Measurements from ENCODE around the gene ACYP1. TPM values are rescaled to one million over a fixed set of nuclear protein-coding genes. Genes with fewer than 3 reads are reported as not detected.

The ACYP1 gene
- total and polyA plus RNA-seq, 9 of the 15 experiments (the other 6 are each of a cell fraction or from before 2014, with no cell fraction given) = 19.9 to 113 (median 52.3) TPM

DNA sequence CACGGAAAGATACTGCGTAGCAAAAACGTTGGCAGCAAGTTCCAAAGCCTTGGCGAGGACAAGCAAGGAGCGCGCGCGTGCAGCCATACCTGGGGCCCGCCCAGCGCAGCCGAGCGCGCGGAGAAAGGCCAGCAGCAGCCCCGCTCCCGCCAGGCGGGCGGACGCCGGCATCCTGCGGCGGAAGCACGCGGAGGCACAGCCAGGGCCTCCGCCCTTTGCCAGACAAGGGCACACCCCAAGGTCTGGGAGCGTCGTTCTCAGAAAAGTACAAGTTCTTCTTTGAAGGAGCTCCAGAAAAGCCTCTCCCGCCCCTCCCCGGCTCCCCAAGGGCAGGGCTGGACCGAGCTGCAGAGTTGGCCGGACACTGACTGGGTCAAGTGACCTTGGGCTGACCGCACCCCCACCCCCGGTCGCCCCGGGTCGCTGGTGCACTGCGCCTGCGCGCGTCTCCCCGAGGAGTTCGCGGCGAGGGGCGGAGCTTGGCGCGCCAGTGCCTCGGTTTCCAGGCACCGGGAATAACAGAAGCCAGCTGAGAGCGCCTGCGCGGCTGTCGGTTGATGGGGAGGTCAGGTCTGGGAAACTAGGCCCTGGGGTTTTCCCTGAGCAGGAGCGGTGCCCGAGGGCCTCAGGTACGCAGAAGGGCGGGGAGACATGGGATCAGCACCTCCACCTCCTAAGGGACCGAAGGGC is 5.4 kb upstream of the ACYP1 start, which contains the start of gene ZC2HC1C (continued):
- TF ChIP-seq ILK (tag; IDR thresholded peaks at IDR 0.05; ENCODE audit: borderline replicate concordance, low read depth) (no peak), ERF (CRISPR knock-in tag; IDR thresholded peaks at IDR 0.05) (no peak), SMC3 (conservative IDR thresholded peaks at IDR 0.05; ENCODE audit: insufficient read depth, low read depth, low read length) (no peak), ZNF431 (CRISPR knock-in tag; IDR thresholded peaks at IDR 0.05) (peak; percentile 54; the same call in 1 of the 2 replicates), FUS (optimal IDR thresholded peaks at IDR 0.05; ENCODE audit: low read depth, low read length) (no peak), CC2D1A (IDR thresholded peaks at IDR 0.05) (no peak; the same call in 1 of the 2 replicates), FOXA1 (IDR thresholded peaks at IDR 0.05; ENCODE audit: borderline replicate concordance) (no peak), ZNF23 (CRISPR knock-in tag; IDR thresholded peaks at IDR 0.05) (no peak), SREBF2 (CRISPR knock-in tag; IDR thresholded peaks at IDR 0.05) (no peak), DPF2 (IDR thresholded peaks at IDR 0.05) (no peak; the same call in 1 of the 2 replicates), ARHGAP35 (IDR thresholded peaks at IDR 0.05; ENCODE audit: partially characterized antibody) (no peak), DIDO1 (tag; IDR thresholded peaks at IDR 0.05; ENCODE audit: low read depth) (no peak), CBX1 (IDR thresholded peaks at IDR 0.05; ENCODE audit: low read depth) (peak; percentile 66; the same call in 1 of the 2 replicates), BMI1 (IDR thresholded peaks at IDR 0.05; ENCODE audit: low read length) (no peak), ILF3 (IDR thresholded peaks at IDR 0.05; ENCODE audit: borderline replicate concordance) (no peak), BRCA1 (IDR thresholded peaks at IDR 0.05) (no peak), BRCA1 (CRISPR knock-in tag; IDR thresholded peaks at IDR 0.05) (no peak), MEIS2 (IDR thresholded peaks at IDR 0.05; ENCODE audit: partially characterized antibody) (peak; percentile 84), MTA3 (IDR thresholded peaks at IDR 0.05; ENCODE audit: borderline replicate concordance) (peak; percentile 54; the same call in 1 of the 2 replicates), NR2C1 (IDR thresholded peaks at IDR 0.05) (peak; percentile 85), NR2C1 (tag; IDR thresholded peaks at IDR 0.05) (peak; percentile 87), SIN3B (IDR thresholded peaks at IDR 0.05; ENCODE audit: low read depth) (no peak), MYC (IDR thresholded peaks at IDR 0.05; ENCODE audit: low read depth, low read length) (peak; percentile 97), MYC (CRISPR knock-in tag; IDR thresholded peaks at IDR 0.05; ENCODE audit: borderline replicate concordance, low read depth) (no peak), NFATC3 (IDR thresholded peaks at IDR 0.05) (no peak), MTA1 (IDR thresholded peaks at IDR 0.05; ENCODE audit: borderline replicate concordance) (0 out of 2 replicates have a peak, but pooled peaks have one; percentile 19), HNRNPUL1 (IDR thresholded peaks at IDR 0.05; ENCODE audit: low read length) (no peak)
- TF ChIP-seq, protein P1, sequence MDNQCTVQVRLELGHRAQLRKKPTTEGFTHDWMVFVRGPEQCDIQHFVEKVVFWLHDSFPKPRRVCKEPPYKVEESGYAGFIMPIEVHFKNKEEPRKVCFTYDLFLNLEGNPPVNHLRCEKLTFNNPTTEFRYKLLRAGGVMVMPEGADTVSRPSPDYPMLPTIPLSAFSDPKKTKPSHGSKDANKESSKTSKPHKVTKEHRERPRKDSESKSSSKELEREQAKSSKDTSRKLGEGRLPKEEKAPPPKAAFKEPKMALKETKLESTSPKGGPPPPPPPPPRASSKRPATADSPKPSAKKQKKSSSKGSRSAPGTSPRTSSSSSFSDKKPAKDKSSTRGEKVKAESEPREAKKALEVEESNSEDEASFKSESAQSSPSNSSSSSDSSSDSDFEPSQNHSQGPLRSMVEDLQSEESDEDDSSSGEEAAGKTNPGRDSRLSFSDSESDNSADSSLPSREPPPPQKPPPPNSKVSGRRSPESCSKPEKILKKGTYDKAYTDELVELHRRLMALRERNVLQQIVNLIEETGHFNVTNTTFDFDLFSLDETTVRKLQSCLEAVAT (IDR thresholded peaks at IDR 0.05) = no peak
- TF ChIP-seq, protein P2, sequence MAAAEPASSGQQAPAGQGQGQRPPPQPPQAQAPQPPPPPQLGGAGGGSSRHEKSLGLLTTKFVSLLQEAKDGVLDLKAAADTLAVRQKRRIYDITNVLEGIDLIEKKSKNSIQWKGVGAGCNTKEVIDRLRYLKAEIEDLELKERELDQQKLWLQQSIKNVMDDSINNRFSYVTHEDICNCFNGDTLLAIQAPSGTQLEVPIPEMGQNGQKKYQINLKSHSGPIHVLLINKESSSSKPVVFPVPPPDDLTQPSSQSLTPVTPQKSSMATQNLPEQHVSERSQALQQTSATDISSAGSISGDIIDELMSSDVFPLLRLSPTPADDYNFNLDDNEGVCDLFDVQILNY (CRISPR knock-in tag; IDR thresholded peaks at IDR 0.05) = no peak
